Measurements from ENCODE around the gene SDCBP2.

Gene SDCBP2

GRCh38 chr20:1263853-1264252 is 65.1 kb downstream of the SDCBP2 start:
- no peak for DNase-seq (ENCODE audit: low spot score)
- no peak overlapping the region for H3K27ac ChIP-seq
- H3K4me3 ChIP-seq = no peak overlapping the region
- TF ChIP-seq CTCF (IDR thresholded peaks at IDR 0.05) = no peak
